NCI-H187 (cell line): ENCODE data around the gene THEM5.

Experiments
- DNase-seq, 2 experiments: peaks; one replicate each; lab custom pipeline; 2025; lab: John Stamatoyannopoulos, UW

The THEM5 gene

DNA sequence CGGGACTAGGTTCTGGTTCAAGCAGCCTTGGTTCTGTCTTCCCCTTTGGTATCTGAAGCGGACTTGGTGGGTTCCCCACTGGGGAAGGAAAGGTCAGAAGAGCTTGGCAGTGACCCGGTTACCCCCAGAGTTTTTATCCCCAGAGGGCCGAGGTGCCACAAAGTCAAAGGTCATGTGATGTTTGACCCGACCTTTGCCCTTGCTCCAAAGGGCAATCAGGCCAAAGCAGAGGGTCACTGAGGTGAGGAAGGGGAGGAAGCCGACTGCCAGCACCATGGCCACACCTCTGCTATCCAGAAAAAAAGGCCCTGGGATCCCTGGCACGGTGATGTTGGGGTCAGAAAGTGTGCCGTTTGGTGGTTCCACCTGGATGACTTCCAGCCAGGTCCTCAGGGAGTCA lies 52.7 kb downstream of the THEM5 start:
- no peak for DNase-seq

DNA sequence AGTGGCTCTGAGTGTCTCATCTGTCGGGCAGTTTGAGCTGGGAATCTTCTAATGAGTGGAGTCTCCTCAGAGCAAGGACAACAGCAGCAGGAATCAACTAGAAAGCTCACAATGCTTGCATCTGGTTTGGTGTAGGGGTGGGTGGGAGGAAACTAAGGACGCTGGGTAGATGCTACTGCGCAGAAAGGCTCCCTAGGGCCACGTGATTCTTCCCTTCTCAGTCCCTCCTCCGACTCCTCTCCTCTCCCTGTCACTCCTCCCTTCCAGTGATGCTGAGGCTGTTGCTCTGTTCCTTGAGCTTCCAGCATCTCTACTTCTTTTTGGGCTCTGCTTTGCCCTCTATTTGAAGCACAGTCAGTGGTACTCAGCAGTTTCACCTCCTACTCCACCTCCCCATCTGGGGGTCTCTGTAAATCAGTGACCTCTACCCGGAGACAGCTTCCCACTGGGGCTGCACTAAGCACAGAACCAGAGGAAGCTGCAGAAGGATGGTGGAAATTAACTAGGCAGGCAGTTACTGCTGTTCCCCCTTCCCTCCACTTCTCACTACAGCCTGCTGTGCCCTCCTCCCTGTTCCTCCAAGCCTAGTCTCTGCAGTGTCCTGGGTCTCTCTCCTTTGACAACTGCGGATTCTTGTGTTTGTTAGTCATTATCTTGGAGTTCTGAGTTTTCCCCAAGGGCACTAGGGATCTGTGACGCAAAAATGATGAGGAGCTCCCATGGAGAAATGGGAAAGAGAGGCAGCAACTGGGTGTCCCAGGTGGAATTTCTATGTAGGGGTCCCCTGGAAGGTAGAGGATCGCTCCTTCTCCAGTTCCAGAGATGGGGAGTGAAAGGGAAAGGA lies 54.1 kb downstream of the THEM5 start:
- no peak for DNase-seq

DNA sequence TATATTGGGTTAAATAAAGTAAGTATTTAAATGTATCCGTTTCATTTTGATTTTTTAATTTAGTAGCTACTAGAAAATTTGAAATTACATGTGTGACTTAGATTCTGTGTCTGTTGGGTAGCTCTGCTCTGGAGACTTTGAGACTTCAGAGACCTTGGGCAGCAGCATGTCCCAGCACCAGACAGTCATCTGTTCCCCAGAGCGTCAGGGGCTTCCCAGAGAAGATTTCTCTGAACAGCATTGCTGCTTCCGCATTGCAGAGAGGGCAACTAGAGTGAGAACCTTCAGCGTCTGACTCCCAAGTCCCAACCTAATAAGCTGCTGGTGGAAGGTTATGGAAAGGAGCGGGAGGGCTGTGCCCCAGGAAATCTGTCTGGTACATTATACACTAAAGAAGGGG lies 54.9 kb downstream of the THEM5 start:
- DNase-seq = no peak
